Rectal smooth muscle tissue (tissue), 1 donor: ENCODE data around the gene MYH14.

Experiments
- H3K27ac ChIP-seq: one replicate; pipeline ENCODE4 v1.7.0; 2013; ENCODE audit warnings: low read depth, low read length, inconsistent platforms
- H3K27me3 ChIP-seq: one replicate; pipeline ENCODE4 v1.7.0; 2013; ENCODE audit warnings: low read length; ENCODE audit not compliant: control insufficient read depth, insufficient read depth
- H3K36me3 ChIP-seq: one replicate; pipeline ENCODE4 v1.7.0; 2013; ENCODE audit warnings: low read length; ENCODE audit not compliant: control insufficient read depth, insufficient read depth
- H3K4me1 ChIP-seq: one replicate; pipeline ENCODE4 v1.7.0; 2013; ENCODE audit warnings: low read length; ENCODE audit not compliant: control insufficient read depth, insufficient read depth
- H3K4me3 ChIP-seq: one replicate; pipeline ENCODE4 v1.7.0; 2013; ENCODE audit warnings: low read length
- H3K9ac ChIP-seq: one replicate; pipeline ENCODE4 v1.7.0; 2013; ENCODE audit warnings: low read length

The MYH14 gene

GRCh38 chr19:50273821-50274220 lies 70.4 kb downstream of the MYH14 start:
- no peak overlapping the region for H3K27ac ChIP-seq
- no peak overlapping the region for H3K4me3 ChIP-seq
- H3K27me3 ChIP-seq: no peaks in the 10 kb centered on the region
- H3K9ac ChIP-seq: no peak overlapping the region
- no peaks in the 10 kb centered on the region for H3K36me3 ChIP-seq
- no peaks in the 10 kb centered on the region for H3K4me1 ChIP-seq

DNA sequence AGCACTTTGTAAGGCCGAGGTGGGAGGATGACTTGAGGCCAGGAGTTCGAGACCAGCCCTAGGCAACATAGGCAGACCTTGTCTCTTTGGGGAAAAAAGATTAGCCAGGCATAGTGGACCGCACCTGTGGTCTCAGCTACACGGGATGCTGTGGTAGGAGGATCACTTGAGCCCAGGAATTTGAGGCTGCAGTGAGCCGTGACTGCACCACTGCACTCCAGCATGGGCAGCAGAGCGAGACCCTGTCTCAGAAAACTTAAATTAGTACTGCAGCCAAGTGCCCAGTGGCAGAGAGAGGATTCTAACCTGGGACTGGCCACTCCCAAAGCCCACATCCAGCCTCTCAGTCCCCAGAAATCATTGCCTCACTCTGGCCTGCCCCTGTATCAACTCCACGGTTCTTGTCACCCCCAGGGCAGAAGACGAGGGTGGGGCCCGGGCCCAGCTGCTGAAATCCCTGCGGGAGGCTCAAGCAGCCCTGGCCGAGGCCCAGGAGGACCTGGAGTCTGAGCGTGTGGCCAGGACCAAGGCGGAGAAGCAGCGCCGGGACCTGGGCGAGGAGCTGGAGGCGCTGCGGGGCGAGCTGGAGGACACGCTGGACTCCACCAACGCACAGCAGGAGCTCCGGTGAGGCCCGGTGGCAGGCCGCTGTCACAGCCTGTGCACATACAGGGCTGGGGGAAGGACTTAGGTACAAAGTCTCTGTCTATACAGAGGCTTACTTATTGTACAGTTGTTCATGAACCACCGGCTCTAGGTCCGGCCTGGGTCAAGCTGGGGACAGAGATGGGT lies 72.4 kb downstream of the MYH14 start:
- Histone ChIP-seq H3K4me1 (no peaks in the 10 kb centered on the region), H3K9ac (no peak overlapping the region), H3K4me3 (no peak overlapping the region), H3K27ac (no peak overlapping the region), H3K27me3 (no peaks in the 10 kb centered on the region), H3K36me3 (no peaks in the 10 kb centered on the region)

GRCh38 chr19:50276370-50277063 lies 73.1 kb downstream of the MYH14 start:
- H3K36me3 ChIP-seq: no peaks in the 10 kb centered on the region
- no peak overlapping the region for H3K4me3 ChIP-seq
- no peaks in the 10 kb centered on the region for H3K4me1 ChIP-seq
- no peaks in the 10 kb centered on the region for H3K27me3 ChIP-seq
- H3K27ac ChIP-seq: no peak overlapping the region
- no peak overlapping the region for H3K9ac ChIP-seq

- no peak overlapping the region for H3K4me3 ChIP-seq
- H3K4me1 ChIP-seq: no peaks in the 10 kb centered on the region
- no peak overlapping the region for H3K9ac ChIP-seq
- H3K27me3 ChIP-seq: no peaks in the 10 kb centered on the region
- no peaks in the 10 kb centered on the region for H3K36me3 ChIP-seq
- no peak overlapping the region for H3K27ac ChIP-seq
These were observed 74.7 kb downstream of the MYH14 start for GRCh38 chr19:50277966-50278580.

DNA sequence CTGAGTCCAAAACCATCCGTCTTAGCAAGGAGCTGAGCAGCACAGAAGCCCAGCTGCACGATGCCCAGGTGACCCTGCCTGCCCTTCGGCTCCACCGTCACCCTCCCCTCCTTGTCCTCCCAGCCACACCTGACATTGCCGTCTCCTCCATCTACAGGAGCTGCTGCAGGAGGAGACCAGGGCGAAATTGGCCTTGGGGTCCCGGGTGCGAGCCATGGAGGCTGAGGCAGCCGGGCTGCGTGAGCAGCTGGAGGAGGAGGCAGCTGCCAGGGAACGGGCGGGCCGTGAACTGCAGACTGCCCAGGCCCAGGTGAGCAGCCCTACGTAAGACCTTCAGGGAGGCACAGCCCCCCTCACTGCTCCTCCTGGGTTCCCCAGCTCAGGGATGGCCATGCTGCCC lies 76.7 kb downstream of the MYH14 start:
- Histone ChIP-seq H3K4me3 (no peak overlapping the region), H3K27me3 (no peaks in the 10 kb centered on the region), H3K27ac (no peak overlapping the region), H3K36me3 (no peaks in the 10 kb centered on the region), H3K4me1 (no peaks in the 10 kb centered on the region), H3K9ac (no peak overlapping the region)

DNA sequence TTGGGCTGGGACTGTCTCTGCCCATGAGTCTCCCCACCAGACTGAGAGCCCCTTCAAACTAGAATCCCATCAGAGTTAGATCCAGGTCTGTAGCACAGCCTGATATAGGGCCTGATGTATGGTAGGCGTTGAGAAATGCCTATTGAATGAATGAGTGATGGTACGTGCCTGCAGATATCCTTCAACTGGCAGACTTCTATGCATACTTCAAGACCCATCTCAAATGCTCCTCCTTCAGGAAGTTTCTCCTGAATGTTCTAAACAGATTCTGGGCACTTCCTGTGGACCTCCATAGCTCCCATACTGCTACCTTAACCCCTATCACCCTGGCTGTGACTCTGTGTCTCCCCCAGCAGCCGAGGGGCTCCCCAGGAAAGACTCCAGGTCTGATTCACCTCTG lies 77.6 kb downstream of the MYH14 start:
- Histone ChIP-seq H3K4me1 (no peaks in the 10 kb centered on the region), H3K36me3 (no peaks in the 10 kb centered on the region), H3K4me3 (no peak overlapping the region), H3K27me3 (no peaks in the 10 kb centered on the region), H3K9ac (no peak overlapping the region), H3K27ac (no peak overlapping the region)

DNA sequence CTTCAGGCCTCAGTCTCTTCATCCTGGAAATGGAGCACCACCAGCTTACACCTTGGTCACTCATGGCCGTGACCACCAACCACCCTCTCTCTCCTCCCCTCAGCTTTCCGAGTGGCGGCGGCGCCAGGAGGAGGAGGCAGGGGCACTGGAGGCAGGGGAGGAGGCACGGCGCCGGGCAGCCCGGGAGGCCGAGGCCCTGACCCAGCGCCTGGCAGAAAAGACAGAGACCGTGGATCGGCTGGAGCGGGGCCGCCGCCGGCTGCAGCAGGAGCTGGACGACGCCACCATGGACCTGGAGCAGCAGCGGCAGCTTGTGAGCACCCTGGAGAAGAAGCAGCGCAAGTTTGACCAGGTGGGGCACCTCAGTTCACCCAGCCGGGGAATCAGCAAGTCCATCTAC lies 78.1 kb downstream of the MYH14 start:
- Histone ChIP-seq H3K4me1 (no peaks in the 10 kb centered on the region), H3K36me3 (peaks cover 3% of the 10 kb centered on the region), H3K4me3 (no peak overlapping the region), H3K27me3 (no peaks in the 10 kb centered on the region), H3K27ac (no peak overlapping the region), H3K9ac (no peak overlapping the region)

DNA sequence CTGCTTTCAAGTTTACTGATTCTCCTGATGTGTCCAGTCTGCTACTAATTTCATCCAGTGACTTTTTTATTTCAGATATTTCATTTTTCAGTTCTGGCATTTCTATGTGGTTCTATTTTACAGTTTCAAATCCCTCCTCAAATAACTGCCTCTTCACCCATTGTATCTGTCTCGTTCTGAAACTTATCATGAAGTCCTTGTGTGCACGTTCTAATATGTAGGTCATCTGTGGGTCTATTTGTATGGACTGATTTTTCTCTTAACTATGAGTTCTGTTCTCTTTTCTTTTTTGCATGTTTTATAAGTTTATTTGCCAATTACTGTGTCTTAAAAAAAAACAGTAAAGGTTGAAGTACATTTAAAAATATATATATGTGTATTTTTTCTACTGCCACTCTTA lies 82.4 kb downstream of the MYH14 start:
- Histone ChIP-seq H3K4me1 (no peaks in the 10 kb centered on the region), H3K27ac (no peak overlapping the region), H3K36me3 (peaks cover 14% of the 10 kb centered on the region)

GRCh38 chr19:50286443-50286842 lies 83.0 kb downstream of the MYH14 start:
- Histone ChIP-seq H3K27me3 (no peaks in the 10 kb centered on the region), H3K4me1 (no peaks in the 10 kb centered on the region), H3K27ac (no peak overlapping the region), H3K36me3 (peaks cover 14% of the 10 kb centered on the region), H3K9ac (no peak overlapping the region), H3K4me3 (no peak overlapping the region)

More for the DNA sequence above, 82.4 kb downstream of the MYH14 start:
- Histone ChIP-seq H3K4me3 (no peak overlapping the region), H3K9ac (no peak overlapping the region), H3K27me3 (no peaks in the 10 kb centered on the region)

DNA sequence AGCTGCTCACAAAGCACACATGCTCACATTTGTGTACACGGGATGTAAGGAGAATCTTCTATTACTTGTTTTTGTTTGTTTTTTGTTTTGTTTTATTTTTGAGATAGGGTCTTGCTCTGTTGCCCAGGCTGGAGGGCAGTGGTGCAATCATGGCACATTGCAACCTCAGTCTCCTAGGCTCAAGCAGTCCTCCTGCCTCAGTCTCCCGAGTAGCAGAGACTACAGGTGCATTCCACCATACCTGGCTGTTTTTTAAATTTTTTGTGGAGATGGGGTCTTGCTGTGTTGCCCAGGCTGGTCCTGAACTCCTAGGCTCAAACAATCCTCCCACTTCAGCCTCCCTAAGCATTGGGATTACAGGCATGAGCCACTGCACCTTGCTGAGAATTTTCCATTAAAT lies 83.9 kb downstream of the MYH14 start:
- H3K4me1 ChIP-seq: no peaks in the 10 kb centered on the region
- no peaks in the 10 kb centered on the region for H3K27me3 ChIP-seq
- no peak overlapping the region for H3K9ac ChIP-seq
- H3K36me3 ChIP-seq: peaks cover 14% of the 10 kb centered on the region
- H3K4me3 ChIP-seq: no peak overlapping the region
- no peak overlapping the region for H3K27ac ChIP-seq

DNA sequence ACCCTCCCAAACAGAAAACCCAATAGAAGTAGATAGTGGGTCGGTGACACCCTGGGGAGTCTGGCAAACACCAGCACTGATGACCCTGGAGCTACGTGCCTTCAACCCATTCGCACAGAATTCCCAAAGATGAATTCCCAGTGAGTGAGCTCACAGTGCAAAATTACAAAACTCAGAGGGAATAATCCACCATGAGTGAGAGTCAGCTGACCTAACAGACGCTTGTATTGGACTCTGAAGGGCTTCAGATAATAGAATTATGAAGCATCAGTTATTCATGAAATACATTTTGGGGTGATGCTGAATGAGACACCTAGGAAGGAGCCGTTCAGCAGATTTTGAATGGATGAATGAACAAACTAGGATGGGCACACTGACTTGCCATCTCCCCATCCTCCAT lies 85.5 kb downstream of the MYH14 start:
- H3K27ac ChIP-seq: no peak overlapping the region
- H3K4me1 ChIP-seq: no peaks in the 10 kb centered on the region
- peaks cover 14% of the 10 kb centered on the region for H3K36me3 ChIP-seq
- no peaks in the 10 kb centered on the region for H3K27me3 ChIP-seq
- no peak overlapping the region for H3K4me3 ChIP-seq
- no peak overlapping the region for H3K9ac ChIP-seq

GRCh38 chr19:50290011-50290410 lies 86.6 kb downstream of the MYH14 start:
- no peak overlapping the region for H3K27ac ChIP-seq
- no peaks in the 10 kb centered on the region for H3K4me1 ChIP-seq
- H3K4me3 ChIP-seq: no peak overlapping the region
- peaks cover 14% of the 10 kb centered on the region for H3K36me3 ChIP-seq
- H3K9ac ChIP-seq: no peak overlapping the region
- no peaks in the 10 kb centered on the region for H3K27me3 ChIP-seq
